H9 (cell line): Measurements from ENCODE around the gene CFAP157. TPM values are rescaled to one million over a fixed set of nuclear protein-coding genes. Genes with fewer than 3 reads are reported as not detected.

Source experiments
- DNase-seq: peaks from one replicate; pipeline ENCODE4 v3.0.0-alpha.2; 2017
- H2AFZ ChIP-seq: one replicate; pipeline ENCODE4 v1.6.1; 2013; ENCODE audit warnings: mild to moderate bottlenecking, low read length, control low read depth, moderate library complexity
- H2AK5ac ChIP-seq: 2 replicates; pipeline ENCODE4 v1.6.1; 2013; ENCODE audit warnings: low read length, control low read depth, mixed read lengths; ENCODE audit not compliant: insufficient read length
- H2BK120ac ChIP-seq: one replicate; pipeline ENCODE4 v1.6.1; 2013; ENCODE audit warnings: low read depth, mild to moderate bottlenecking, low read length, control low read depth, inconsistent platforms; ENCODE audit not compliant: poor library complexity, severe bottlenecking
- H2BK12ac ChIP-seq: 2 replicates; pipeline ENCODE4 v1.6.1; 2013; ENCODE audit warnings: low read length, control low read depth, mixed read lengths, low read depth; ENCODE audit not compliant: insufficient read length
- H2BK15ac ChIP-seq: 2 replicates; pipeline ENCODE4 v1.6.1; 2013; ENCODE audit warnings: low read depth, low read length, control low read depth
- H2BK20ac ChIP-seq: one replicate; pipeline ENCODE4 v1.6.1; 2013; ENCODE audit warnings: low read depth, mild to moderate bottlenecking, low read length, control low read depth, inconsistent platforms; ENCODE audit not compliant: poor library complexity, severe bottlenecking
- H2BK5ac ChIP-seq: 2 replicates; pipeline ENCODE4 v1.6.1; 2013; ENCODE audit warnings: low read length, control low read depth, mixed read lengths; ENCODE audit not compliant: insufficient read length
- H3K14ac ChIP-seq: 2 replicates; pipeline ENCODE4 v1.6.1; 2013; ENCODE audit warnings: low read length, control low read depth; ENCODE audit not compliant: insufficient read depth
- H3K18ac ChIP-seq: 2 replicates; pipeline ENCODE4 v1.6.1; 2013; ENCODE audit warnings: low read depth, mild to moderate bottlenecking, mixed read lengths, low read length, control low read depth; ENCODE audit not compliant: insufficient read length
- H3K23ac ChIP-seq: 2 replicates; pipeline ENCODE4 v1.6.1; 2013; ENCODE audit warnings: low read length, control low read depth, mixed read lengths, low read depth; ENCODE audit not compliant: insufficient read length
- H3K23me2 ChIP-seq: 2 replicates; pipeline ENCODE4 v1.6.1; 2013; ENCODE audit warnings: low read depth, mild to moderate bottlenecking, mixed read lengths, low read length, control low read depth; ENCODE audit not compliant: insufficient read length, poor library complexity, severe bottlenecking
- H3K27ac ChIP-seq: 2 replicates; pipeline ENCODE4 v1.5.1; 2013; ENCODE audit warnings: low read length, control low read depth, mixed read lengths, low read depth; ENCODE audit not compliant: insufficient read length
- H3K27me3 ChIP-seq: 2 replicates; pipeline ENCODE4 v1.6.1; 2013; ENCODE audit warnings: low read length, control low read depth, inconsistent platforms; ENCODE audit not compliant: insufficient read depth
- H3K4ac ChIP-seq: 2 replicates; pipeline ENCODE4 v1.6.1; 2013; ENCODE audit warnings: low read depth, mild to moderate bottlenecking, control low read depth, inconsistent platforms, low read length, moderate library complexity
- H3K4me1 ChIP-seq: 2 replicates; pipeline ENCODE4 v1.6.1; 2013; ENCODE audit warnings: low read length, control low read depth, inconsistent platforms; ENCODE audit not compliant: insufficient read depth
- H3K4me2 ChIP-seq: 2 replicates; pipeline ENCODE4 v1.6.1; 2013; ENCODE audit warnings: low read length, control low read depth, mixed read lengths; ENCODE audit not compliant: insufficient read length, insufficient read depth
- H3K56ac ChIP-seq: 2 replicates; pipeline ENCODE4 v1.6.1; 2013; ENCODE audit warnings: low read depth, mild to moderate bottlenecking, mixed read lengths, low read length, control low read depth; ENCODE audit not compliant: insufficient read length
- H3K79me1 ChIP-seq: 2 replicates; pipeline ENCODE4 v1.6.1; 2013; ENCODE audit warnings: low read depth, mild to moderate bottlenecking, moderate library complexity, low read length, control low read depth, inconsistent platforms; ENCODE audit not compliant: insufficient read depth, poor library complexity, severe bottlenecking
- H3K79me2 ChIP-seq: 2 replicates; pipeline ENCODE4 v1.6.1; 2013; ENCODE audit warnings: low read length, control low read depth, inconsistent platforms; ENCODE audit not compliant: insufficient read depth
- H3K9ac ChIP-seq: 2 replicates; pipeline ENCODE4 v1.6.1; 2013; ENCODE audit warnings: low read length, control low read depth, mixed read lengths; ENCODE audit not compliant: insufficient read length; ENCODE audit errors: extremely low read depth
- H3K9me3 ChIP-seq: one replicate; pipeline ENCODE4 v1.6.1; 2013; ENCODE audit warnings: low read depth, low read length, inconsistent platforms; ENCODE audit not compliant: control insufficient read depth
- H3T11ph ChIP-seq: one replicate; pipeline ENCODE4 v1.6.1; 2013; ENCODE audit warnings: mild to moderate bottlenecking, low read length, control low read depth, inconsistent platforms
- H4K20me1 ChIP-seq: one replicate; pipeline ENCODE4 v1.6.1; 2013; ENCODE audit not compliant: control insufficient read depth, insufficient read length, insufficient read depth
- H4K5ac ChIP-seq: 2 replicates; pipeline ENCODE4 v1.6.1; 2013; ENCODE audit warnings: low read depth, mild to moderate bottlenecking, mixed read lengths, low read length, control low read depth; ENCODE audit not compliant: insufficient read length
- H4K8ac ChIP-seq: replicated peaks from 2 replicates; pipeline ENCODE4 v1.6.1; 2013; ENCODE audit warnings: low read length, control low read depth, mixed read lengths, low read depth; ENCODE audit not compliant: insufficient read length
- H4K91ac ChIP-seq: 2 replicates; pipeline ENCODE4 v1.6.1; 2013; ENCODE audit warnings: low read depth, mild to moderate bottlenecking, moderate library complexity, mixed read lengths, low read length, control low read depth; ENCODE audit not compliant: insufficient read length
- H3K27ac Mint-ChIP-seq, 3 experiments: 2 replicates in 2 of 3; 3 replicates in 1 of 3; pipeline ENCODE4 v1.8.0; 2020 to 2021; ENCODE audit warnings: mixed read lengths in 3 of 3, mild to moderate bottlenecking in 1 of 3, moderate library complexity in 1 of 3
- H3K27me3 Mint-ChIP-seq: 2 replicates; pipeline ENCODE4 v1.8.0; 2021; ENCODE audit warnings: low read depth, mild to moderate bottlenecking, moderate library complexity, mixed read lengths
- H3K36me3 Mint-ChIP-seq, 3 experiments: 2 replicates in 2 of 3; 3 replicates in 1 of 3; pipeline ENCODE4 v1.8.0; 2020 to 2021; ENCODE audit warnings: low read depth in 3 of 3, mixed read lengths in 3 of 3; ENCODE audit not compliant: insufficient read depth in 1 of 3
- H3K4me1 Mint-ChIP-seq, 2 experiments: 2 replicates each; pipeline ENCODE4 v1.8.0; 2020; ENCODE audit warnings: mixed read lengths in 2 of 2
- H3K4me3 Mint-ChIP-seq, 2 experiments: 2 replicates in 1 of 2; 3 replicates in 1 of 2; pipeline ENCODE4 v1.8.0; 2020 to 2021; ENCODE audit warnings: mild to moderate bottlenecking in 2 of 2, mixed read lengths in 2 of 2, moderate library complexity in 1 of 2
- H3K9me3 Mint-ChIP-seq, 2 experiments: 2 replicates in 1 of 2; 3 replicates in 1 of 2; pipeline ENCODE4 v1.8.0; 2020; ENCODE audit warnings: mild to moderate bottlenecking in 2 of 2, mixed read lengths in 2 of 2, moderate library complexity in 1 of 2
- WGBS: extraction: QIAGEN DNeasy Blood & Tissue Kit; methylation state at CpG from one replicate; pipeline ENCODE4 v1.1.7; 2013; ENCODE audit warnings: missing lambda C conversion rate, low lambda C conversion rate, mixed read lengths; ENCODE audit not compliant: insufficient read length; ENCODE audit errors: extremely low coverage; 5-methylcytosine and 5-hydroxymethylcytosine counted together
- total RNA-seq: library from RNA; stranded (reverse); gene quantifications from 2 replicates; pipeline ENCODE4 v1.2.1, GENCODE V29; 2021
- TF ChIP-seq, protein P1 (sequence below): fragments of 200-600 bp; sonication (generic); conservative IDR thresholded peaks from 3 replicates; pipeline ENCODE4 v1.8.0; 2021; ENCODE audit warnings: antibody characterized with exemption, mild to moderate bottlenecking

CFAP157 gene
- total RNA-seq, 1 experiment from 2014 or later, result 0.22 TPM

DNA sequence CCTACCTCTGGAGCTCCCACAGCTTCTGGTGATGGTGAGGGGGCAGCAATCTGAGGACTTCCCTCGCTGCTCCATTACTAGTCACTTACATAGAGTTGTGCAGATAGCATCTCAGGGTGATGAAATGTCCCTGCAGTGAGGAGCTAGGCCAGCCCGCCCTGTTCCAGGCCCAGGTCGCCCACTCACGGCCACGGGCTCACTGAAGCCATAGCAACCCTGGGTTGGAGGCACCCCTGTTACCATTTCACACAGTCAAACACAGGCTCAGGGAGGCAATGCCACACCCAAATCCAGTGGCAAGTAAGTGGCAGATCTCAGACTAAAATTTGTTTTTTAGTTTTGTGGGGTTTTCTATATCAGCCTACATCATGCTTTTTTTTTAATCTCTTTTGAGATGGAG lies 52.1 kb downstream of the CFAP157 start:
- Histone ChIP-seq H3K23me2 (peaks cover 6% of the 10 kb centered on the region), H4K5ac (no peak overlapping the region), H4K20me1 (no peaks in the 10 kb centered on the region), H2AFZ (no peak overlapping the region), H3K79me1 (no peaks in the 10 kb centered on the region), H3K4me2 (no peak overlapping the region), H3K56ac (no peak overlapping the region), H2BK20ac (no peak overlapping the region), H4K8ac (no peak overlapping the region), H3T11ph (no peak overlapping the region), H3K27ac (no peak overlapping the region), H3K9me3 (no peaks in the 10 kb centered on the region), H2AK5ac (no peak overlapping the region), H3K9ac (no peak overlapping the region), H2BK15ac (no peak overlapping the region), H3K4me1 (peaks cover 10% of the 10 kb centered on the region; the same call in 1 of the 2 replicates), H3K18ac (no peak overlapping the region), H3K4ac (no peak overlapping the region), H2BK12ac (no peak overlapping the region), H2BK120ac (no peak overlapping the region), H2BK5ac (no peak overlapping the region), H3K23ac (no peak overlapping the region), H3K27me3 (no peaks in the 10 kb centered on the region; the same call in 1 of the 2 replicates), H4K91ac (no peak overlapping the region), H3K79me2 (no peaks in the 10 kb centered on the region), H3K14ac (no peak overlapping the region)
- H3K9me3 Mint-ChIP-seq, result no peaks in the 10 kb centered on the region
- H3K27me3 Mint-ChIP-seq, result peaks cover 32% of the 10 kb centered on the region
- no CpG with 5 or more reads among the region's 5 CpGs for WGBS
- TF ChIP-seq, protein P1, sequence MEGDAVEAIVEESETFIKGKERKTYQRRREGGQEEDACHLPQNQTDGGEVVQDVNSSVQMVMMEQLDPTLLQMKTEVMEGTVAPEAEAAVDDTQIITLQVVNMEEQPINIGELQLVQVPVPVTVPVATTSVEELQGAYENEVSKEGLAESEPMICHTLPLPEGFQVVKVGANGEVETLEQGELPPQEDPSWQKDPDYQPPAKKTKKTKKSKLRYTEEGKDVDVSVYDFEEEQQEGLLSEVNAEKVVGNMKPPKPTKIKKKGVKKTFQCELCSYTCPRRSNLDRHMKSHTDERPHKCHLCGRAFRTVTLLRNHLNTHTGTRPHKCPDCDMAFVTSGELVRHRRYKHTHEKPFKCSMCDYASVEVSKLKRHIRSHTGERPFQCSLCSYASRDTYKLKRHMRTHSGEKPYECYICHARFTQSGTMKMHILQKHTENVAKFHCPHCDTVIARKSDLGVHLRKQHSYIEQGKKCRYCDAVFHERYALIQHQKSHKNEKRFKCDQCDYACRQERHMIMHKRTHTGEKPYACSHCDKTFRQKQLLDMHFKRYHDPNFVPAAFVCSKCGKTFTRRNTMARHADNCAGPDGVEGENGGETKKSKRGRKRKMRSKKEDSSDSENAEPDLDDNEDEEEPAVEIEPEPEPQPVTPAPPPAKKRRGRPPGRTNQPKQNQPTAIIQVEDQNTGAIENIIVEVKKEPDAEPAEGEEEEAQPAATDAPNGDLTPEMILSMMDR, result no peak
- H3K4me1 Mint-ChIP-seq, result peaks cover 24 to 32% of the 10 kb centered on the region in 2 experiments
- H3K36me3 Mint-ChIP-seq, result no peaks in the 10 kb centered on the region
- DNase-seq, result no peak
- peak overlapping the region in 1 of 2 experiments; percentile 46; a peak in 2 of 5 replicates for H3K4me3 Mint-ChIP-seq
- peak overlapping the region in 1 of 3 experiments; percentile 59; a peak in 1 of 7 replicates for H3K27ac Mint-ChIP-seq
